ENCODE data around the gene PFN4. TPM values are rescaled to one million over a fixed set of nuclear protein-coding genes. Genes with fewer than 3 reads are reported as not detected.

PFN4 gene
- total and polyA plus RNA-seq, 8 donors, result 0.48 to 1.8 (median 0.56) TPM; not detected in 5

DNA sequence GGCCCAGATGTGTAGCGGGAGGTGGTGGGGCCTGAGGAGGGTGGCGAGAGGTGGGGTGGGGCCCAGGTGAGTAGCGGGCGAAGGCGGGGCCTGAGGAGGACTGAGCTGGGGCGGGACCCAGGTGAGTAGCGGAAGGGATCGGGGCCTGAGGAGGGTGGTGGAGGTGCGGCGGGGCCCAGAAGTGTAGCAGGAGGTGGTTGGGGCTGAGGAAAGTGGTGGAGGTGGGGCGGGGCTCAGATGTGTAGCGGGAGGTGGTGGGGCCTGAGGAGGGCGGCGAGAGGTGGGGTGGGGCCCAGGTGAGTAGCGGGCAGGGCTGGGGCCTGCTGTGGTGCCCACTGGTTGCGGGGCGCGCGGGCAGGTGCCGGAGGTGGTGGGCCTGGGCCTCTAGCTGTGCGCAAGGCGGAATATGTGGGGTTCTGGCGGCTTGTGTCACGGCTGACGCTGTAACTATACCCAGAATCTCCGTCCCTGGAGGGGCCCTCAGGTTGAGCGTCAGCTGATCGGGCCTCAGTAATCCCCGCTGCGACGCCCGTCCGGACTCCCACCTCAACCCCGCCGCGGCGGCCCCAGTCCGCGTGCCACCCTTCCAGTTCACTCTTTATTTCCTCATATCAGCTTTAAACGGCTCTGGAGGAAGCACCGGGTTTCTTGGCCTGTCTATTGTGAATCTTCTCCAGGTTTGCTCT, 46.1 kb downstream of the PFN4 start:
- 0 to 2% (median 1%) methylated on average over 34 to 41 of the region's 41 CpGs for WGBS, 5 donors
- Histone ChIP-seq H3K4me3 (peak overlapping the region; percentile 73 to 90 (median 80)), H3K36me3 (peaks cover 4 to 61% (median 50%) of the 10 kb centered on the region in 4 donors), H3K4me1 (peaks cover 17 to 35% (median 31%) of the 10 kb centered on the region in 4 donors), H3K27me3 (no peaks in the 10 kb centered on the region), H3K9me3 (no peaks in the 10 kb centered on the region), H3K27ac (peak overlapping the region; percentile 73 to 95 (median 94))
- intact Hi-C loops (cut with DNase I; ENCODE audit: low total_unique reads), result loop anchor here (10.0 kb wide), 1 partner anchor 152 kb away; the partner anchor contains the start of gene ATAD2B
- TF ChIP-seq EP300 (IDR thresholded peaks at IDR 0.05) (no peak), POLR2A (IDR thresholded peaks at IDR 0.05) (peak in 1 of 4 donors; percentile 63), POLR2AphosphoS5 (IDR thresholded peaks at IDR 0.05) (peak in 2 of 3 donors; percentile 57 to 64)
- TF ChIP-seq, protein P1, sequence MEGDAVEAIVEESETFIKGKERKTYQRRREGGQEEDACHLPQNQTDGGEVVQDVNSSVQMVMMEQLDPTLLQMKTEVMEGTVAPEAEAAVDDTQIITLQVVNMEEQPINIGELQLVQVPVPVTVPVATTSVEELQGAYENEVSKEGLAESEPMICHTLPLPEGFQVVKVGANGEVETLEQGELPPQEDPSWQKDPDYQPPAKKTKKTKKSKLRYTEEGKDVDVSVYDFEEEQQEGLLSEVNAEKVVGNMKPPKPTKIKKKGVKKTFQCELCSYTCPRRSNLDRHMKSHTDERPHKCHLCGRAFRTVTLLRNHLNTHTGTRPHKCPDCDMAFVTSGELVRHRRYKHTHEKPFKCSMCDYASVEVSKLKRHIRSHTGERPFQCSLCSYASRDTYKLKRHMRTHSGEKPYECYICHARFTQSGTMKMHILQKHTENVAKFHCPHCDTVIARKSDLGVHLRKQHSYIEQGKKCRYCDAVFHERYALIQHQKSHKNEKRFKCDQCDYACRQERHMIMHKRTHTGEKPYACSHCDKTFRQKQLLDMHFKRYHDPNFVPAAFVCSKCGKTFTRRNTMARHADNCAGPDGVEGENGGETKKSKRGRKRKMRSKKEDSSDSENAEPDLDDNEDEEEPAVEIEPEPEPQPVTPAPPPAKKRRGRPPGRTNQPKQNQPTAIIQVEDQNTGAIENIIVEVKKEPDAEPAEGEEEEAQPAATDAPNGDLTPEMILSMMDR (IDR thresholded peaks at IDR 0.05), result no peak
- DNase-seq, result no peak

DNA sequence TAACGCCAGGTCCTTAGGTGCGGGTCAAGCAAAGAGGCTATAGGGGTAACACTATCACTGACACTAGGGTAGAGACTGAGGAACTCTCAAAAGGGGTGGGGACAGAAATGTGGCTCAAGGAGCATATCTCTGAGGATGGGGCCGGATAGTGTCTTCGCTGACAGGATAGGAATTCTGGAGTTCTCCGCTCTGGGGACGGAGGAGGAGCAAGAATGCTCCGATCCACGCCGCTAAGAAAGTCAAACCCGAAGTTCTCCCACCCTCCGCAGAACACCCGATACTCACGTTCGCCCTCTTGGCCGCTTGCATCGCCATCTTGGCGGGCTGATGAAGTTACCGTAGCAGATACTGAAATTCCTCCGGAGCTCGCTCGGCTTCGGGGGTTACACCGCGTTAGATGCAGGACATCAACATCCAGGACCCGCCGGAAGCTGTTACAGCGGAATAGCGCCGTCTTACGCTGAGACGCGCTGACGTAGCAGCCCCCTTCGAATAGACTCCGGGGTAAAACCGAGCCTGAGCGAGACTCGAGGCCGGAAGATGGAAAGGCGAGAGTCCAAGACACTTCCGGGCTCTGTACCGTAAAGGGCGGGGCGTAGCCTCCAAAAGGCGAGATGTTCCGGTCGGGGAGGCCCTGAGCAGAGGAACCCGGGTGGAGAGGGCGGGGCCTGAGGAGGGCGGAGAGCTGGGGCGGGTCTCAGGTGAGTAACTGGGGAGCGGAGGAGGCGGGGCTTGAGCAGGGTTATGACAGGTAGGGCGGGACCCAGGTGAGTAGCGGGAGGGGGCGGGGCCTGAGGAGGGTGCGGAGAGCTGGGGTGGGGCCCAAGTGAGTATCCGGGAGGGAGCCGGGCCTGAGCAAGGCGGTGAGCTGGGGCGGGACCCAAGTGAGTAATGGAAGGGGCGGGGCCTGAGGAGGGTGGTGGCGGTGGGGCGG, 47.0 kb downstream of the PFN4 start, which contains the start of gene SF3B6:
Gene SF3B6 (minus strand): TSS at position 412 of the 934 bp plus-strand sequence. CDS start 97 bp downstream, at position 315.
- WGBS, 5 donors, result 0 to 1% (median 1%) methylated on average over 23 to 64 of the region's 64 CpGs
- peak; percentile 100 for DNase-seq
- TF ChIP-seq POLR2A (IDR thresholded peaks at IDR 0.05) (no peak), POLR2AphosphoS5 (IDR thresholded peaks at IDR 0.05) (peak; percentile 84 to 96 (median 88)), EP300 (IDR thresholded peaks at IDR 0.05) (no peak)
- TF ChIP-seq, protein P1 (IDR thresholded peaks at IDR 0.05), result peak in 1 of 7 experiments; percentile 15
- Histone ChIP-seq H3K27ac (peak within 1 kb of the TSS; percentile 73 to 95 (median 94)), H3K36me3 (peaks cover 4 to 60% (median 50%) of the 10 kb centered on the region in 4 donors), H3K4me3 (peak within 1 kb of the TSS; percentile 73 to 90 (median 80)), H3K9me3 (no peaks in the 10 kb centered on the region), H3K27me3 (no peaks in the 10 kb centered on the region), H3K4me1 (peaks cover 17 to 35% (median 32%) of the 10 kb centered on the region in 4 donors)
- intact Hi-C loops (cut with DNase I; ENCODE audit: low total_unique reads), result loop anchor here (10.0 kb wide), 1 partner anchor 151 kb away; the partner anchor contains the start of gene ATAD2B

DNA sequence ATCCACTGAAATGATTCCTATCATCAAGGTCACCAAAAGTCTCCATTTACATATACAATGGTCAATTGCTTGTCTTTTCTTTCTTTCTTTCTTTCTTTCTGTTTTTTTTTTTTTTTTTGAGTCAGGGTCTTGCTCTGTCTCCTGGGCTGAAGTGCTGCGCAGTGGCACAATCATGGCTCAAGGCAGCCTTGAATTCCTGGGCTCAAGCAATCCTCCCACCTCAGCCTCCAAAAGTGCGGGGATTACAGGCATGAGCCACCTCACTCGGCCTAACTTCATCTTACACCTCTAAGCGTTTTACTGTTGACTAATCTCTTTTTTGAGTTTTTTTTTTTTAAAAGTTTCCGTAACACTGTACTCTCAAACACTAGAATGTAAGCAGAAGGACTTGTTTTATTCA, 47.9 kb downstream of the PFN4 start:
- H3K36me3 ChIP-seq, result peaks cover 5 to 60% (median 50%) of the 10 kb centered on the region in 4 donors
- intact Hi-C loops (cut with DNase I; ENCODE audit: low total_unique reads), result loop anchor here (10.0 kb wide), 1 partner anchor 150 kb away; the partner anchor contains the start of gene ATAD2B
- no peak for DNase-seq
- 50 to 57% (median 52%) methylated on average over 5 of the region's 5 CpGs for WGBS, 5 donors
- no peaks in the 10 kb centered on the region for H3K9me3 ChIP-seq
- peak overlapping the region; percentile 73 to 90 (median 80) for H3K4me3 ChIP-seq
- no peaks in the 10 kb centered on the region for H3K27me3 ChIP-seq
- TF ChIP-seq, protein P1 (IDR thresholded peaks at IDR 0.05), result no peak
- no peak for TF ChIP-seq POLR2AphosphoS5 (IDR thresholded peaks at IDR 0.05)
- no peak for TF ChIP-seq POLR2A (IDR thresholded peaks at IDR 0.05)
- no peak for TF ChIP-seq EP300 (IDR thresholded peaks at IDR 0.05)
- H3K27ac ChIP-seq, result peak overlapping the region in 4 of 5 donors; percentile 90 to 95 (median 94)
- H3K4me1 ChIP-seq, result peaks cover 17 to 37% (median 31%) of the 10 kb centered on the region in 4 donors

DNA sequence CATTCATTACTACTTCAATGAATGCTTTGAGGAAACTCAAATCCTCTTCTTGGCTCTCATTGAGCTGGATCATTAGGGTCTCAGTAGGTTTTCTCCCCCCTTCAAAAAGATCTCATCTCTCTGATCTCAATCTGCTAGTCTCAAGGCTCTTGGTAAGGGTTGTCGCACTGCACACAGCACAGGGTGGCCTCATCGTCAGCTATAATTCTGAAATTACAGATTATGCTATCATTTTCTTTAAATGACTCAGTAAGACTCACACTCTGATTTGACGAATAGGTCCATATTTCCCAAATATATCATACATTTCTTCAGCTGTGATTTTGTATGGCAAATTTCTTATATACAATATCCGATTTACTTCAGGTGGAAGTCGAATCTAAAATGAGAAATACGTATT, 49.3 kb downstream of the PFN4 start:
- 79 to 90% (median 87%) methylated on average over 6 of the region's 6 CpGs for WGBS, 5 donors
- intact Hi-C loops (cut with DNase I; ENCODE audit: low total_unique reads), result loop anchor here (10.0 kb wide), 1 partner anchor 149 kb away; the partner anchor contains the start of gene ATAD2B
- no peaks in the 10 kb centered on the region for H3K27me3 ChIP-seq
- H3K4me1 ChIP-seq, result peaks cover 17 to 37% (median 31%) of the 10 kb centered on the region in 4 donors
- no peak overlapping the region for H3K4me3 ChIP-seq
- TF ChIP-seq POLR2A (IDR thresholded peaks at IDR 0.05) (no peak), EP300 (IDR thresholded peaks at IDR 0.05) (no peak), POLR2AphosphoS5 (IDR thresholded peaks at IDR 0.05) (no peak)
- TF ChIP-seq, protein P1 (IDR thresholded peaks at IDR 0.05), result no peak
- peaks cover 10 to 60% (median 52%) of the 10 kb centered on the region in 4 donors for H3K36me3 ChIP-seq
- DNase-seq, result no peak
- H3K27ac ChIP-seq, result no peak overlapping the region
- no peaks in the 10 kb centered on the region for H3K9me3 ChIP-seq
